GM12865 (cell line): ENCODE data around the gene CDK5RAP1.

Experiments
- DNase-seq: peaks from one replicate; pipeline ENCODE4 v3.0.0; 2010; ENCODE audit warnings: low read depth
- H3K4me3 ChIP-seq: 2 replicates; pipeline ENCODE4 v1.5.1; 2011; ENCODE audit warnings: mild to moderate bottlenecking, low read depth, low read length, control low read depth
- TF ChIP-seq, protein P1 (sequence below): IDR thresholded peaks from 2 replicates; pipeline ENCODE4 v1.5.1; 2011; ENCODE audit warnings: low read length, control low read depth, low read depth, inconsistent platforms; ENCODE audit not compliant: insufficient read depth; ENCODE audit errors: missing control alignments

The CDK5RAP1 gene

DNA sequence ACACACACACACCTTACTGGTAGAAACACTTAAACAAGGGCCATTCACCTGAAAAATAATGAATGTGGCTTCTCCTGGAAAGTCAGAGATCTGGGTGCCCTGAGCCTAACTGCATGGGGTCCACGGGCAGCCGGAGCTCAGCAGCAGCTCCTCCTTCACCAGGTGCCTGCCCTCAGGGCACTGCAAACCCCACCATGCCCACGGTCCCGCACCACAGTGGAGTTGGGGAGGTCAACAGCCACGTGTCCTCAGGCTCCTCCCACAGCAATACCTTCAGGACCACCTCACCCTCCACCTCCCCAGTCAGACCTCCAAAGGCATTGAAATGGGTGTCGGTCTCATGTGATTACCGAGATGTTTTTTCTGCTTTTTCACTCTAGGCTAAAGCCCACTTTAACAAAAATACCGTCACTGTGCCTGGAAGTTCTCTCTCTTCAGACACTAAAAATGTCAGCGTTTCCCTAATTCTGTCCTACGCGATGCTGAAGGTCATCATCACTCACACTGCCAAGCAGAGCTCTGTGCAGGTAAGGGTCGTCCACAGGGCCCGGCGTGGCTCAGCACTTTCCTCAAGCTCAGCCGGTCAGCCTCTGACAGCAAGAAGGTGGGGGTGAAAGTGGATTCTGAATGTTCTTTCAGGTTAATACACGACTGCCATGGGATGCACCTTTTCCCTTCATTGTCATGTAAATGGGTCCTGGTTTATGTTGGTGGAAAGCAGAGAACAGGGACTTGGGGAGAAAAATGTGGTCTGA, 48.9 kb downstream of the CDK5RAP1 start:
- no peak overlapping the region for H3K4me3 ChIP-seq
- no peak for DNase-seq
- TF ChIP-seq, protein P1, sequence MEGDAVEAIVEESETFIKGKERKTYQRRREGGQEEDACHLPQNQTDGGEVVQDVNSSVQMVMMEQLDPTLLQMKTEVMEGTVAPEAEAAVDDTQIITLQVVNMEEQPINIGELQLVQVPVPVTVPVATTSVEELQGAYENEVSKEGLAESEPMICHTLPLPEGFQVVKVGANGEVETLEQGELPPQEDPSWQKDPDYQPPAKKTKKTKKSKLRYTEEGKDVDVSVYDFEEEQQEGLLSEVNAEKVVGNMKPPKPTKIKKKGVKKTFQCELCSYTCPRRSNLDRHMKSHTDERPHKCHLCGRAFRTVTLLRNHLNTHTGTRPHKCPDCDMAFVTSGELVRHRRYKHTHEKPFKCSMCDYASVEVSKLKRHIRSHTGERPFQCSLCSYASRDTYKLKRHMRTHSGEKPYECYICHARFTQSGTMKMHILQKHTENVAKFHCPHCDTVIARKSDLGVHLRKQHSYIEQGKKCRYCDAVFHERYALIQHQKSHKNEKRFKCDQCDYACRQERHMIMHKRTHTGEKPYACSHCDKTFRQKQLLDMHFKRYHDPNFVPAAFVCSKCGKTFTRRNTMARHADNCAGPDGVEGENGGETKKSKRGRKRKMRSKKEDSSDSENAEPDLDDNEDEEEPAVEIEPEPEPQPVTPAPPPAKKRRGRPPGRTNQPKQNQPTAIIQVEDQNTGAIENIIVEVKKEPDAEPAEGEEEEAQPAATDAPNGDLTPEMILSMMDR = no peak

DNA sequence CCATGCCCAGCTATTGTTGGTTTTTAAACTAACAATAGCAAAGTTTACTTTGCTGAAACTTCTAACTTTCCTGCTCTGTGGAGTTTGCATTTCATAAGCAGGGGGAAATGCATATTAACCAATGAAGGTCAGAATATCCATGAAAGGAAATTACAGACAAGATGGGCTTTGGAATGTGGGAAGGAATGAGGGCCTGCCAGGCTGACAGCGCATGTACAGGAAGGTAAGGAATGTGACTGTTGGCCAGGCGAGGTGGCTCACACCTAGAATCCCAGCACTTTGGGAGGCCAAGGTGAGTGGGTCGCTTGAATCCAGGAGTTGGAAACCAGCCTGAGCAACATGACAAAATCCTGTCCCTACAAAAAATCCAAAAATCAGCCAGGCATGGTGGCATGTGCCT, 49.6 kb downstream of the CDK5RAP1 start:
- TF ChIP-seq, protein P1 = no peak
- no peak for DNase-seq
- no peak overlapping the region for H3K4me3 ChIP-seq

DNA sequence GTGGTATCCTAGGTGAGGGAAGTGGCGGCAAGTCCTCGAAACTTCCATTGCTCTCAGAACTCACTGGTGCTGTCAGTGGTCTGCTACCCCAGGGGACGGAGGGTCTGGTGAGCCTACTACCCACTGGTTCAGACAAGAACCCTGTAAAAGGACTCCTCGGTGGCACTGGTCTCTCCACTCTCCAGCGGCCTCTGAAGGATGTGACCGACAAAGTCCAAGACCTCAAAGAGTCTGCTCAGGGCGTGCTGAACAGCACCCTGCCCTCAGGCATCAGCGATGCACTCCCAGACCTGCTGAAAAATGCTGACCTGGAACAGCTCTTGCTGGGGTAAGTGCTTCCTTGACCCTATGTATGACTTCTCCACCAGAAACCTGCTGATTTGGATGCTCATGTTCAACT, 51.8 kb downstream of the CDK5RAP1 start:
- no peak overlapping the region for H3K4me3 ChIP-seq
- TF ChIP-seq, protein P1 = no peak
- DNase-seq = no peak

DNA sequence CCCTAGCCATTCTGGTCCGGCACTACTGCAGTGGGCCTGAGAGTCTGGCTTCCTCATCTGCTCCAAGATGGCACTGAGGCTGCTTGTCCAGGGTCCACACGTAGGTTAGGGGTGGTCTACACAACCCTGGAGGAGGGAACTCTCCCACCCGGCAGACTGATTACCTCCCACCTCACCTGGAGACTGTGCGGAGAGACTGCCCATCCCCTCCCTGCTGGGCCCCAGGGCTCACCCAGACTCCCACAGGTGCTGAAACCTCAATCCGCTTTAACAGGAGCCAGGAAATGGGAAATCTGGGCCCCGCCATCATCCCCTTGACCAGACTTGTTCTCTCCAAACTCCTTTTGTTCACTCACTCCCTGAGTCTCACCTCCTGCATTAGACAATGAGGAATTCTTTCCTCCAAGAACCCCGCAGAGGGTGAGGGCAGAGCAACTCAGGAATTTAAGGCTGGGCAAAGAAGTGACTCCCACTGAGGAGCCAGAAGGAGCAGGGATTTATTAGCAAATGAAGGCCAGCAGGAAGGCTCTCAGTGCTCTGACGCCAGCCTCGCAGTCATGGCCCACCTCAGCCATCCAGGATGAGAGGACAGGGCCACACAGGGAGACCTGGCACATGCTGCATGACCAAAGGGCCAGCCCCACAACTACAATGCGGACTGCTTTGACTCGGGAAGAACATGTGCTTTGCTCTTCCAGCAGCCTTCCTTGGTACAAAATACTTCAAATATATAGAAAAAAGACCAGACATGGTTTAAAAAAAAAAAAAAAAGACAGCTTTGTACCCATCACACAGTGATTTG, 53.0 kb downstream of the CDK5RAP1 start:
- DNase-seq = no peak
- no peak overlapping the region for H3K4me3 ChIP-seq
- TF ChIP-seq, protein P1 = no peak

DNA sequence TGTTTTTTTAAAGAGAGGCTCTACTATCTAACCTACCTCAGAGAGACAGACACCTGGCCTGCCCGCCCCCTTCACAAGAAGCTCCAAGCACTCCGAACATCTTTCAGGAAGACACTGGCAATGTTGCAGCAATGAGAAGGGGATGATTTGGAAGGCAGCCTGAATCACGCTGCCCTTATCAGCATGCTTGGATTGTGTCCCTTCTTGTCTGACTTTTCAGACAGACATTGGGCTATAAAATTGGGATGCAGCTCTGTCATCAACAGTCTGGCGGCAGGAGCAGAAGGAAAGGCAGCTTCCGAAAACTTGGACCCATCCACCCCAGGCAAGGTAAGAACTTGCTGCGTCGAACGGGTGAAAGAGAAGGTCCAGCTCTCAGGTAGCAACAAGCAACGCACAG, 56.0 kb downstream of the CDK5RAP1 start:
- TF ChIP-seq, protein P1 = no peak
- no peak for DNase-seq
- no peak overlapping the region for H3K4me3 ChIP-seq

DNA sequence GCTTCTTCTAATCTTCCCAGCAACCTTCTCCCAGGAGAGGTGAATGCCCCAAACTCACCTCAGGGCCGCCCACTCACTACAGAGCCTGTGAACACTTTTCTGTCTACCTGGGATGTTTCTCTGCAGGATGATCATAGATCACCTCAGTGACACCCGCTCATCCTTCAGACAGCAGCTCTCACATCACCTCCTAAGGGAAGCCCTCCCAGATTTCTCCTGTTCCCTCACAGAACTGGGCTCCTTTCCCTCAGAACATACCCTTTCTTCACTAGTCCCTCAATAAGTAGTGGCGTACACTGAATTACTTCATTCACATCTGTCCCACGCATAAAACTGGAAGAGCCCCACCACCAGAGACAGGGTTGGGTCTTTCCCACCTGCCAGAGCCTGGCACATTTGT, 57.8 kb downstream of the CDK5RAP1 start:
- no peak overlapping the region for H3K4me3 ChIP-seq
- TF ChIP-seq, protein P1 = no peak
- DNase-seq = no peak
